HL-60/S4 treated with retinoic acid at 250 ng/mL for 4 days and 3 days (cell line): ENCODE results near the gene HSD3B1.

Experiments
- in situ Hi-C: fragments of 300-500 bp; cut with MboI; formaldehyde crosslinking; loops from 2 replicates; pipeline ENCODE4 v1.7.0; 2022; ENCODE audit warnings: low sequenced_read_pairs

Gene HSD3B1

GRCh38 chr1:119506941-119507340, at the start of gene HSD3B1:
TSS of gene HSD3B1 (plus strand) at chr1:119507210. CDS start at chr1:119507477, 267 bp downstream.
- in situ Hi-C loops = no loop called here

- in situ Hi-C loops = no loop called here
Observed at GRCh38 chr1:119462964-119463363, 44.0 kb upstream of the HSD3B1 start.

- in situ Hi-C loops = no loop called here
Observed at GRCh38 chr1:119463569-119463968, 43.4 kb upstream of the HSD3B1 start.

GRCh38 chr1:119466445-119466844, 40.6 kb upstream of the HSD3B1 start:
- in situ Hi-C loops = no loop called here

- in situ Hi-C loops = no loop called here
Observed at GRCh38 chr1:119467219-119467618, 39.8 kb upstream of the HSD3B1 start.

GRCh38 chr1:119467857-119468668, 38.9 kb upstream of the HSD3B1 start:
- in situ Hi-C loops = no loop called here

GRCh38 chr1:119469741-119470140, 37.3 kb upstream of the HSD3B1 start:
- in situ Hi-C loops = no loop called here

GRCh38 chr1:119470377-119470776, 36.6 kb upstream of the HSD3B1 start:
- in situ Hi-C loops = no loop called here

- in situ Hi-C loops = no loop called here
Observed at GRCh38 chr1:119470958-119471357, 36.1 kb upstream of the HSD3B1 start.

- in situ Hi-C loops = no loop called here
Observed at GRCh38 chr1:119471566-119471965, 35.4 kb upstream of the HSD3B1 start.

GRCh38 chr1:119472080-119472818, 34.8 kb upstream of the HSD3B1 start:
- in situ Hi-C loops = no loop called here

GRCh38 chr1:119472819-119473175, 34.2 kb upstream of the HSD3B1 start:
- in situ Hi-C loops = no loop called here

- in situ Hi-C loops = no loop called here
Observed at GRCh38 chr1:119475866-119476439, 31.1 kb upstream of the HSD3B1 start.

- in situ Hi-C loops = no loop called here
Observed at GRCh38 chr1:119477710-119478109, 29.3 kb upstream of the HSD3B1 start.

GRCh38 chr1:119480175-119480574, 26.8 kb upstream of the HSD3B1 start:
- in situ Hi-C loops = no loop called here

- in situ Hi-C loops = no loop called here
Observed at GRCh38 chr1:119481951-119482350, 25.1 kb upstream of the HSD3B1 start.

GRCh38 chr1:119482517-119483425, 24.2 kb upstream of the HSD3B1 start:
- in situ Hi-C loops = no loop called here

- in situ Hi-C loops = no loop called here
Observed at GRCh38 chr1:119483441-119484200, 23.4 kb upstream of the HSD3B1 start.

- in situ Hi-C loops = no loop called here
Observed at GRCh38 chr1:119485201-119485600, 21.8 kb upstream of the HSD3B1 start.

- in situ Hi-C loops = no loop called here
Observed at GRCh38 chr1:119488216-119488615, 18.8 kb upstream of the HSD3B1 start.
